Measurements from ENCODE around the gene UBQLN1. TPM values are rescaled to one million over a fixed set of nuclear protein-coding genes. Genes with fewer than 3 reads are reported as not detected.

Gene UBQLN1
- total RNA-seq, 1 donor from 2014 or later = 107 TPM

DNA sequence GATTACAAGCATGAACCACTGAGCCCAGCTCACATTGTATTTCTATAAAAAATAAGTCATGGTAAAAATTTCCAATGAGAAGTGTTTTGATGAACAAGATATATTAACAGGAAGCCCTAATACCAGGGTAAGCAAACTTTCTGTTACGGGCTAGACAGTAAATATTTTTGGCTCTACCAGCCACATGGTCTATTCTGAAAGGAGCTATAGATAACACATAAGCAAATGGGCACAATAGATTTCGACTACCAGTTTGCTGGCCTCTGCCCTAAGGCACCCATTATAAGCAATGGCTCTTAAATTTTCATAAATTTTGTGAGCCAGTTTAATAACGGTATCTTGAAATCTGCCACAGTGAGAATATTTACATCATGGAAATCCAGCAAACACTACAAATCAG, 8.1 kb downstream of the UBQLN1 start:
- DNase-seq (ENCODE audit: low spot score) = no peak
- intact Hi-C loops (cut with DNase I) = loop anchor here (10.0 kb wide), 1 partner anchor 255 kb away; no protein-coding TSS in a partner anchor

DNA sequence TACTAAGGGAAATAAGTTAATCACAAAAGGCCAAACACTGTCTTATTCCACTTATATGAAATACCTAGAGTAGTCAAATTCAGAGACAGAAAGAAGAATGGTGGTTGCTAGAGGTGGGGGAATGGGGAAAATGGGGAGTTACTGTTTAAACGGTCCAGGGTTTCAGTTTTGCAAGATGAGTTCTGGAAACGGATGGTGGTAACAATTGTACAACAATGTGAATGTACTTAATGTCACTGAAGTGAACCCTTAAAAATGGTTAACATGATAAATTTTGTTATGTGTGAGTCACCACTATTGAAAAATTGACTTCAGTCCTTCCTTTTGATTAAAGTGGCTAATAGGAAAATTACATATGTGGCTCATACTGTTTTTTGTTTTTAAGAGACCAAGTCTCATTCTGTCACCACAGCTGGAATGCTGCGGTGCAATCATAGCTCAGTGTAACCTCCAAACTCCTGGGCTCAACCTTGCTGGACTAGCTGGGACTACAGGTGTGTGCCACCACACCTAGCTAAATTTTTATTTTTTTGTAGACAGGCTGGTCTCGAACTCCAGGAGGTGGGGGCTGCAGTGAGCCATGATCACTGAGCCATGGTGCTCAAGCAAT, 8.7 kb downstream of the UBQLN1 start:
- no peak for DNase-seq (ENCODE audit: low spot score)
- intact Hi-C loops (cut with DNase I) = no loop called here

DNA sequence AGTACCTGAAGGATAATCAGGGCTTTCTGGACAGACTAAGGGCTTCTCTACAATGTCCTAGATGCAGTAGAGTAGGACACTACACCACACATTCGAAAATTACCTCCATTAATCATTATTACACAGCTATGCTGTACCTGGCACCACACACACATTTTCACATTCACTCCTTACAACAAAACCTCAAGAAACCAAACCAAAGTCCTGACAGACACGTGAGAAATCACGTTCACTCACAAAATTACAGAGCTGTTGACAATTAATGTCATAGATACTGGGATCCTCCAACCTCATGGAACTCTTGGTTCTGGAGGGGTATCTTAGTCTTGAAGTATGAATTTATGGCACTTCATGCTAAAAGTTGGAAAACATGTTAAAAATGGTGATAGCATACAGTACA, 16.3 kb downstream of the UBQLN1 start:
- no peak for DNase-seq (ENCODE audit: low spot score)
- intact Hi-C loops (cut with DNase I) = no loop called here

DNA sequence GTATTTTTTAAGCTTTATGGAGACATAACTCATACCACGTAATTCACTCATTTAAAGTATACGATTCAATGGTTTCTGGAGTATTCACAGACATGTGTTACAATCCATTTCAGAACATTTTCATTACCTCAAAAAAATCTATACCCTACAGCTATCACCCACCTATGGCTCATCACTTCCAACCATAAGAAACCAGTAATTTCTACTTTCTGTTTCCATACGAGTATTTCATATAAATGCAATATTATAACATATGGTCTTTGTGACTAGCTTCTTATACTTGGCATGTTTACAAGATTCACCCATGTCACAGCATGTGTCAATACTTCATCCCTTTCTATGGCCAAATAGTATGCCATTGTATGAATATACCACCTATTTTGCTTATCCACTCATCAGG, 18.8 kb downstream of the UBQLN1 start:
- DNase-seq (ENCODE audit: low spot score) = no peak
- intact Hi-C loops (cut with DNase I) = no loop called here

DNA sequence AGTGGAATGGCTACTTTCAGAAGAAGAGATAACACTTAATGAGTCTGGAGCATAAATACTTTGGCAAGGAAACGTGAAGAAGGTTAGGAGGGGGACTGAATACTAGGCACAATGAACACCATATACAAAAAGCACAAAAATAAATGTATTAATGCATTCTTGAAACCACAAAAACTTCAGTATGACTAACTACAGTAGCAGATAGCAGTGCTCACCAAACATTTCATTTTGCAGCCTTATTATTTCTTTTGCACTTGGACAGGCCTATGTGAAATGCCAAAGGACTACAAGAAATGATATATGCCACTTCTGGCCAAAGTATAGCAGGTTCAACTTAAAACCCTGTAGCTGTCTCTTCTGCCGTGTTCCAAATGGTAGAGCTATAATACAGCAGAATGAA, 26.3 kb downstream of the UBQLN1 start:
- intact Hi-C loops (cut with DNase I) = no loop called here

DNA sequence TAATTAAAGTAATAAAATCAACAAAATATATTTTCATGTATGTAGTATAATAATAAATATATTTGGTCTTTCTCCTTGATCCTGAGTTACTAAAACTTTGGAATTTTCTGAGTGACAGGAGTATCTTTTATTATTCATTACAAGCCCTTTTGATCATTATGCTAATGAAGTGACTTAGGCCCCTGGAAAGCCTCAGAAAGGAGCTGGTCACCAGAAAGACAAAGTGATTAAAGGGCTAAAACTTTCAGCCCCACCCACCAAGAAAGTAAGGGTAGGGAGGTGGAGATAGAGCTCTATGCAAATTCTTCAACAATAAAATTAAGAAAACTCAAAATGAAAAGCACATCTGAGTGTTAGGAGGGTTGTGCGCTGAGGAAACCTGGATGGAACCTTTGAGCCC, 27.5 kb downstream of the UBQLN1 start:
- no peak for DNase-seq (ENCODE audit: low spot score)
- intact Hi-C loops (cut with DNase I) = no loop called here

More for the DNA sequence above, 26.3 kb downstream of the UBQLN1 start:
- no peak for DNase-seq (ENCODE audit: low spot score)

DNA sequence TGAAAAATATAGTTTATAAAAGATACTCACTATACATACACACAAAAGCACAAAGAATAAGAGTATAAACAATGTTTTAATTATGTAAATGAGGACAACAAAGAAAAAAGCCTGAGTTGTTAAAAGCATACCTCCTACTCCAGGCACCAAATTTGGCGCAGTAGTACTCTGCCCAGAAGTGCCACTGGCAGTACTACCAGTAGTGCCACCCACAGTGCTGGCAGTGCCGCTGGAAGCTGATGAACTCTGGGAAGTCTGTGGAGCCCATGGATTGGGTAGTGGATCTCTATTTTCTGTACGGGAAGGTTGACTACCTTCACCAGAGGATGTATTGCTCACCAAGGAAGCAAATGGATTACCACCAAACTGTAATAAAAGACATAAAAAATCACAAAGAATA, 30.2 kb downstream of the UBQLN1 start:
- intact Hi-C loops (cut with DNase I) = no loop called here
- no peak for DNase-seq (ENCODE audit: low spot score)

DNA sequence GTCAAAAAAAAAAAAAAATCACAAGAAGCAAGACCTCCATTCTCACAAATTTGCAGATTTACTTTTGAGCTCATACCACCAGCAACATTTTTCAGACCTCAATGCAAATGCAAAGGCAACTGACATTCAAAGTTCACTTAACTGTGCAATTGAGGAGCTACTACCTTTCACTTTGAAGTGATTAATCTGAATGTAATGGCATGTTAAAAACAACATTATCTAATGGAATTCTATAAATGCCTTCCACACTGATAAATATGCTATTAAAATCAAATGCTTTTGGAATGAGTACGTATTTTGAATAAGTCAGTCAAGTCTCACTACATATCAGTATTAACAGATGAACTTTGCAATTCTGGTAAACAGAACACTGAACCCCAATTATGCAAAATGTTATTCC, 32.3 kb downstream of the UBQLN1 start:
- intact Hi-C loops (cut with DNase I) = no loop called here
- no peak for DNase-seq (ENCODE audit: low spot score)

DNA sequence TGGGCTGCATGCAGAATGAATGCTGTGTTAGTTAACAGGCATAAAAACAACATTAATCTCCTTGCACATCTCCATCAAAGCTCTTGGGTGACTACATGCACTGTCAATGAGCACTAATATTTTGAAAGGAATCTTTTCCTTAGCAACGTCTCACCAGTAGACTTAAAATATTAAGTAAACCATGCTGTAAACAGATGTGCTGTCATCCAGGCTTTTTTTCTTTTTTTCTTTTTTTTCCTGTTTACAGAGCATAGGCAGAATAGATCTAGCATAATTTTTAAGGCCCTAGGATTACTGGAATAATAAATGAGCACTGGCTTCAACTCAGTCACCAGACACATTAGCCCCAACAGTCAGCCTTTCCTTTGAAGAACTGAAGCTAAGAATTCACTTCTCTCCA, 36.3 kb downstream of the UBQLN1 start:
- intact Hi-C loops (cut with DNase I) = no loop called here

DNA sequence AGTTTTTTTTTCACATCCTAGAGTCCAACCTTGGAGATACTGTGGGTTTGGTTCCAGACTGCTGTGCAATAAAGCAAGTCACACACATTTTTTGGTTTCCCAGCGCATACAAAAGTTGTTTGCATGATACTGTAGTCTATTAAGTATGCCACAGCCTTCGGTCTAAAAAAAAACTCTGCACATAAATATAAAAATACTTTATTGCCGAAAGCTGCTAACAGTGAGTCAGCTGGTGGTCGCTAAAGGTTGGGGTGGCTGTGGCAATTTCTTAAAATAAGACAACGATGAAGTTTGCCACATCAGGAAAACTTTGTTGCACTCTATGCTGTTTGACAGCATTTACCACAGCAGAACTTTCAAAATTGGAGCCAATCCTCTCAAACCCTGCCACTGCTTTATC, 37.4 kb downstream of the UBQLN1 start:
- intact Hi-C loops (cut with DNase I) = no loop called here
- no peak for DNase-seq (ENCODE audit: low spot score)

More for the DNA sequence above, 36.3 kb downstream of the UBQLN1 start:
- no peak for DNase-seq (ENCODE audit: low spot score)

DNA sequence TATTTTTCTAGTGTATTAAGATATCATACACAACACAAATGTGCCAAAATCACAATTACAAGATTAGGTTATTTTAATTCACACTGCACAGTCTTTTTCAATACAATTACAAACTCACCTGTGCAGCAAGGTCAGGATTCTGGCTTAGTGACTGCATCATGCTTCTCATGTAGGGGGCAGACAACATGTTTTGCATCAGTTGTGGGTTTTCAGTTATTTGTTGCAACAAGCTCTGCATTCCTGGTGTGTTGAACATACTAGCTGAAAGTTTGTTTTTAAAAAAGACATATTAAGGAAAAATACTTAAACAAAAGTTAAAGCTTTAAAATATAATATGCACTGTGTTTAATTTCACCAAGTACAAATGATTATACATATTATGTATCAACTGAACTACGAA, 38.7 kb downstream of the UBQLN1 start:
- intact Hi-C loops (cut with DNase I) = no loop called here
- DNase-seq (ENCODE audit: low spot score) = no peak

DNA sequence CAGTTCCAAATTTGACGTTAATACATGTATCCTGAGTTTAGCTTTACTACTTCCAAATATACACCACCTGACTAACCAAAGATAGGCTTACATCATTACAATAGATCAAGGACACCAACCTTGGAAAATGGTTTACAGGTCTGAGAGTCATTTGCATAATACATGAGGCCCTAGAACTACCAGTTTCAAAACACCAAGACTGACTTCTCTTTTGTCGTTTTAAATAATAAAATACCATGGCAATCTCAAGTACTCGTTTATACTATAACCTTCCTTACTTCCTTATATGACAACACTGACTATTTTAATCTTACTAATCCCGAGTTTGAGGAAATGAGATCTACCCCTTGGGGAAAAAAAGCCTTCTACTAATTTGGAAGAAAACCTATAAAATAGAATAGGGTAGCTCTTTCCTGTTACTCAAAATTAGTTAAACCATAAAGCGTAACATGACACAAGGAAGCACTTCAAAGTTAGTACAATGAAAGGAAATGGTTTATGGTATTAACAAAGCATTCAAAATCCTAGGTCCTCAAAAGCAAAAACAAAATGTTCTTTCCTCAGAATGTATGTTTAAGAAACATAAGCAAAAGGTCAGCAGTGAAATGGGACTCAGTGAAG, 42.1 kb downstream of the UBQLN1 start:
- DNase-seq (ENCODE audit: low spot score) = no peak

DNA sequence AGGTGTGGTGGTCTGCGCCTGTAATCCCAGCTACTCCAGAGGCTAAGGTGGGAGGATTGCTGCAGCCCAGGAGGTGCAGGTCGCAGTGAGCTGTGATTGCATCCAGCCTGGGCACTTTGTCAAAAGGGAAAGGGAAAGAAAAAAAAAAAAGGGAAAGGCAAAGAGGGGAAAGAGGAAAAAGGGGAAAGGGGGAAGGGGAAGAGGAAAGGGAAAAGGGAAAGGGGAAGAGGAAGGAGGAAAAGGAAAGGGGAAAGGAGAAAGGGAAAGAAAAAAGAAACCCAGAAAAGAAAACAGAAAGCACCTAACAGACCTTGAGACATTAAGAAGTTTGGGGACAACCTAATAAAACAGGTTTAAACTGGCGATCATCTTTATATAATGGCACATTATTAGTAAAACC, 44.8 kb downstream of the UBQLN1 start:
- DNase-seq (ENCODE audit: low spot score) = no peak
- intact Hi-C loops (cut with DNase I) = no loop called here

More for the DNA sequence above, 42.1 kb downstream of the UBQLN1 start:
- intact Hi-C loops (cut with DNase I) = no loop called here

DNA sequence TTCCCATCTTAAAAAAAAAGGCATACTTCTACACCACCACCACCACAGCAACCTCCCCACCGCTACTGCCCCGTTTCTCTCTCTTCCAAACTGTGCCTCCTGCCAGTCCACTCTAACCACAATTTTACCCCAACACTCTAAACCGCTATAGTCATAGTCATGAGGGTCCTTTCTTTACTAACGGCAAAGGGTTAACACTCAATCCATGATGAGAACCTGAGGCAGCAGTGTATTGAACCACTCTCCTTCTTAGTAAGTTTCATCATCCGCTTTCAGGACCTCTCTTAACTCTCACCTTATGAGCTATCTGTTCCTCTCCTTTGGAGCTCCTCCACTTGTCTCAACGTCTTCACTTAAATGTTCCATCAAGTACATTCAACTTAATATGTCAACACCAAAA, 50.8 kb downstream of the UBQLN1 start:
- intact Hi-C loops (cut with DNase I) = no loop called here
- no peak for DNase-seq (ENCODE audit: low spot score)

DNA sequence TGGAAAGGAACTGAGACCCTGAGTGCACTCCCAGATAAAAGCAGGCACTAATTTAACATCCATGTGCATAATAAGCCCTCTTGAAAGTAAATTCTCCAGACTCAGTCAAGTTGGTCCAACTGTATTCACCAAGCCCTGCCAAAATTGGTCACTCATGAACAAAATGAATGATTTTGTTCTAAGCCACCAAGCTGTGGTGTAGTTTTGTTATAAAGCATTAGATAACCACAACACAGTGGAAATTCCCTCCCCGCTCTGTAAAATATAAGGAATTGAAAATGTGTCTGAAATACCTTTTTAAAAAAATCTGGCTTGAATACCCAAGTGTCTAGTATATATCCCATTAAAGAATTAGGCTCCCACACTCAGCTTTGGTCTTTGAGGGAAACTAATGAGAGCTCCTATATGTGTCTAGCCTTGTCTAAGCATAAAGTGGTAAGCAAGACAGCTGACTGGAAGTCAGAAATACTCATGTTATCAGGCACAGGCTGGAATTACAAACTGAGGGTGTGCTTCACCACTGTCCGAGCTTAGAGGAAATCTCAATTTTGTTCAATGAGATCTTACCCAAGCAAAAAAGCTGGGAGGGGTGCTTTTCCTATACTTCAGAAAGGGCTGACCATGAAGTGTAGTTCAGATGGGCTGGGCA, 51.6 kb downstream of the UBQLN1 start:
- intact Hi-C loops (cut with DNase I) = no loop called here

DNA sequence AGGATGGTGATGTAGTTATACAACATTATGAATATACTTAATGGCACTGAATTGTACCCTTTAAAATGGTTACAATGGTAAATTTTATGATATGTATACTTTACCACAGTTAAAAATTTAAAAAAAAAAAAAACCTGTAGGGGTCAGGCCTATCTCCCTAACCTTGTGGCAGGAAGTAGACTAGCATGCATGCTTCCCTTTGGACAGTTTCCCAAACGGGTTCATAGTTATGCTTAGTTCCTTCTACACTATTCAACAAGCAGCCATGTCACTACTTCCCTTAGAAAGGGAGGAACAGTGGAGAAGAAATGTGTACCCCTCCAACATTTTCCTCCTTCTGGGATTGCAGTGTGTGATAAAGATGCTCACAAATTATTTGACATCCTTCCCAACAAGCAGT, 52.3 kb downstream of the UBQLN1 start:
- DNase-seq (ENCODE audit: low spot score) = no peak
- intact Hi-C loops (cut with DNase I) = no loop called here

More for the DNA sequence above, 51.6 kb downstream of the UBQLN1 start:
- no peak for DNase-seq (ENCODE audit: low spot score)

DNA sequence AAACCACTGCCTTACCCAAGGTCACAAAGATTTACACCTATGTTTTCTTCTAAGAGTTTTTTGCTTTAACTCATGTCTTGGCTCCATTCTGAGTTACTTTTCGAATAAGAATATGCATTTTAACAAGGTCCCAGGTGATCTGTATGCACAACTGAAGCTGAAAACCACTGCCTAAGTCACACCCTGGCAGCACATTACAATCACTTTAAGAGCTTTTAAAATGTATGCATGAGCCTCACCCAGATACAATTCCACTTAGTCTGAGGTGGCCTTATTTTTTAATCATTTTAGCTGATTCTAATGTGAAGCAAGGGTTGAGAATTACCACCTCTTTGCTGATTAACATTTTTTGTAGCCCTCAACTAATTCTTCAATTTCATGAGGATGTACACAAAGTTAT, 55.3 kb downstream of the UBQLN1 start:
- intact Hi-C loops (cut with DNase I) = loop anchor here (5.0 kb wide), 1 partner anchor 55 kb away; the partner anchor contains the start of gene UBQLN1
- no peak for DNase-seq (ENCODE audit: low spot score)

DNA sequence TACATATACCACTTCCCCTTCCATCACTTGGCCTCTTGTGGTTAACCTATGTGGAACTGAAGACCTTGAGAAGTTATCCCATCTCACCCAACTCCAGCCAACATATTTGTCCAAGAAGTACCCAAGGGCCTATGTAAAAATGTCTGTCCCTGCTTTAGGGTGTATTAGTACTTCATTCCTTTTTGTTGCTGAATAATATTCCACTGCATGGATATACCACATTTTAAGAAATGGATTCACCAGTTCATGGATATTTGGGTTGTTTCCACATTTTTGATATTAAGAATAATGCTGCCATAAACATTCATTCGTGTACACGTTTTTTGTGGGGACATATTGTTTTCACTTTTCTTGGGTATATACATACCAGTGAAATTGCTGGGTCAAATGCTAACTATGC, 56.2 kb downstream of the UBQLN1 start:
- no peak for DNase-seq (ENCODE audit: low spot score)
- intact Hi-C loops (cut with DNase I) = loop anchor here (5.0 kb wide), 1 partner anchor 56 kb away; the partner anchor contains the start of gene UBQLN1

DNA sequence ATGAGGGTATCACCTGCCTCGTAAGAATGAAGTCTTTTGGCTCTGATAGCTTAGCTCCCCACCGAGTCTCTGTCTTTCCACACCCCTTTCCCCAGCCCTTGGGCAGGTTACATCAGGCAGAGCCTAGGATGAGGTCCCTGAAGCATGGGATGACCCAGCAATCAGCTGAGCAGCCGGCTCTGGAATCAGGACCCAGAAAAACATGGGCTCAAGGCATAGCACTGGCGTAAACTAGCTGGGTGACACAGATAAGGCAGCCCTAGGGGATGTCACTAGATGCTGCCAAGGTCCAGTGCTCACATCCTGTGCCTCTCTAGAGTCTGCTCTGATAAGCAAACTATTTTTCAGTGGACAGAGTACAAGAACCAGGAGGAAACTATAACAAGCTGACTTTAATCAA, 58.2 kb downstream of the UBQLN1 start:
- DNase-seq (ENCODE audit: low spot score) = no peak
- intact Hi-C loops (cut with DNase I) = loop anchor here (2.0 kb wide), 1 partner anchor 27 kb away; the partner anchor contains the start of gene IDNK

DNA sequence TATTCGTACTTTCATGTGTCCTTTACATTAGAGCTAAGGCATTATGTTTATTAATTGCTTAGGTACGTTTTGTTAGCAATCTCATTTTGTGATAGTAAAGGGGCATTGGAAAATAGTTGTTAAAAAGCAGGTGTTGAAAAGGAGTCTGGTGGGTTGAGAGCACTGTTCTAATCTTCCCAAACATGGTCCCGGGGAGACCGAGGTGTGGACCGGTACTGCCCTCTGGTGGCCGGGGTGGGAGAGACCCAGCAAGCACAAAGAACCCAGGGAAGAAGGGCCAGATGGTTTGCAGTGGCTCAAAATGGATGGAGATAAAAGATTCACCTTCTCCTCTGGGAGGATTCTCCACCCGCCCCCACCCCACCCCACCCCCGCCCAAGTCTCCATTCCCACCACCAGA, 58.7 kb downstream of the UBQLN1 start:
- intact Hi-C loops (cut with DNase I) = loop anchor here (2.0 kb wide), 1 partner anchor 26 kb away; the partner anchor contains the start of gene IDNK
- DNase-seq (ENCODE audit: low spot score) = peak; percentile 87
